DMS153 (cell line): ENCODE results near the gene RPS6KB2.
A peak's percentile ranks its signal among the peaks of the same experiment; 100 is the strongest.
"Not testable (repeated sequence)": the region's sequence is repeated elsewhere in the genome, so short reads cannot be mapped to it uniquely, and the experiment has no call there.

ENCODE experiments used
- DNase-seq: peaks from one replicate; lab custom pipeline; 2025; lab: John Stamatoyannopoulos, UW

RPS6KB2 gene

GRCh38 chr11:67442504-67443404 lies 14.5 kb downstream of the RPS6KB2 start:
- DNase-seq, result no peak

GRCh38 chr11:67445515-67445914 lies 17.2 kb downstream of the RPS6KB2 start:
- no peak for DNase-seq

GRCh38 chr11:67448220-67448609 lies 19.9 kb downstream of the RPS6KB2 start:
- DNase-seq, result no peak

- peak; percentile 55 for DNase-seq
Observed at GRCh38 chr11:67449116-67449844, 21.0 kb downstream of the RPS6KB2 start.

GRCh38 chr11:67450796-67451657 lies 22.7 kb downstream of the RPS6KB2 start:
- no peak for DNase-seq

GRCh38 chr11:67451658-67451976 lies 23.3 kb downstream of the RPS6KB2 start:
- DNase-seq, result no peak

GRCh38 chr11:67452141-67452952 lies 24.1 kb downstream of the RPS6KB2 start, which contains the start of gene GPR152:
TSS of gene GPR152 (minus strand) at chr11:67452729. CDS start at chr11:67452724, 5 bp downstream.
- peak; percentile 42 for DNase-seq

- DNase-seq, result no peak
Observed at GRCh38 chr11:67453816-67454732, 25.8 kb downstream of the RPS6KB2 start.

GRCh38 chr11:67455054-67455453 lies 26.8 kb downstream of the RPS6KB2 start, which contains the start of gene CABP4:
TSS of gene CABP4 (plus strand) at chr11:67455354. CDS start at chr11:67455424, 70 bp downstream.
- DNase-seq, result no peak

GRCh38 chr11:67456068-67456705 lies 27.9 kb downstream of the RPS6KB2 start:
- no peak for DNase-seq

- no peak for DNase-seq
Observed at GRCh38 chr11:67457453-67457852, 29.2 kb downstream of the RPS6KB2 start.

- DNase-seq, result no peak
Observed at GRCh38 chr11:67458266-67458665, 30.0 kb downstream of the RPS6KB2 start.

- DNase-seq, result no peak
Observed at GRCh38 chr11:67463186-67463585, 34.9 kb downstream of the RPS6KB2 start.

- DNase-seq, result peak; percentile 50
Observed at GRCh38 chr11:67463680-67464410, 35.6 kb downstream of the RPS6KB2 start.

GRCh38 chr11:67464411-67465188 lies 36.3 kb downstream of the RPS6KB2 start:
- DNase-seq, result peak; percentile 81

- no peak for DNase-seq
Observed at GRCh38 chr11:67465189-67465510, 36.9 kb downstream of the RPS6KB2 start.

GRCh38 chr11:67465530-67465929 lies 37.2 kb downstream of the RPS6KB2 start:
- not testable (repeated sequence) for DNase-seq

GRCh38 chr11:67466367-67466766 lies 38.1 kb downstream of the RPS6KB2 start:
- no peak for DNase-seq
